Smooth muscle cell (in vitro differentiated cells): ENCODE data around the gene PRKAR1B. TPM values are rescaled to one million over a fixed set of nuclear protein-coding genes. Genes with fewer than 3 reads are reported as not detected.

Experiments used
- DNase-seq: peaks from one replicate; lab custom pipeline; 2025; ENCODE audit not compliant: unreplicated experiment; lab: John Stamatoyannopoulos, UW
- H2AFZ ChIP-seq: fragments of 200-600 bp; sonication (generic); 2 replicates; pipeline ENCODE4 v1.6.0; 2016; ENCODE audit warnings: antibody characterized with exemption, low read depth, mild to moderate bottlenecking
- H3F3A ChIP-seq: fragments of 200-600 bp; sonication (generic); 2 replicates; pipeline ENCODE4 v1.6.0; 2017; ENCODE audit warnings: antibody characterized with exemption, low read depth
- H3K27ac ChIP-seq: fragments of 200-600 bp; sonication (generic); 2 replicates; pipeline ENCODE4 v1.5.1; 2016; ENCODE audit warnings: low read depth, mild to moderate bottlenecking
- H3K27me3 ChIP-seq: fragments of 200-600 bp; sonication (generic); 2 replicates; pipeline ENCODE4 v1.6.1; 2016; ENCODE audit warnings: low read depth, mild to moderate bottlenecking
- H3K36me3 ChIP-seq: fragments of 200-600 bp; sonication (generic); 2 replicates; pipeline ENCODE4 v1.5.1; 2016; ENCODE audit warnings: low read depth
- H3K4me1 ChIP-seq: fragments of 200-600 bp; sonication (generic); 2 replicates; pipeline ENCODE4 v1.5.1; 2016; ENCODE audit warnings: low read depth
- H3K4me2 ChIP-seq: fragments of 200-600 bp; sonication (generic); 2 replicates; pipeline ENCODE4 v1.6.0; 2016; ENCODE audit warnings: mild to moderate bottlenecking
- H3K4me3 ChIP-seq: fragments of 200-600 bp; sonication (generic); 2 replicates; pipeline ENCODE4 v1.5.1; 2016; ENCODE audit warnings: mild to moderate bottlenecking
- H3K79me2 ChIP-seq: fragments of 200-600 bp; sonication (generic); 2 replicates; pipeline ENCODE4 v1.6.0; 2016; ENCODE audit warnings: low read depth, mild to moderate bottlenecking
- H3K9ac ChIP-seq: fragments of 200-600 bp; sonication (generic); 2 replicates; pipeline ENCODE4 v1.6.0; 2016; ENCODE audit warnings: low read depth
- H3K9me3 ChIP-seq: fragments of 200-600 bp; sonication (generic); replicated peaks from 2 replicates; pipeline ENCODE4 v1.5.1; 2016; ENCODE audit warnings: low read depth
- H4K20me1 ChIP-seq: fragments of 200-600 bp; sonication (generic); 2 replicates; pipeline ENCODE4 v1.6.0; 2016; ENCODE audit warnings: low read depth
- CTCF ChIP-seq: fragments of 200-600 bp; sonication (generic); IDR thresholded peaks from 2 replicates; pipeline ENCODE4 v1.5.1; 2017; ENCODE audit warnings: borderline replicate concordance, mild to moderate bottlenecking, antibody characterized with exemption; ENCODE audit not compliant: insufficient read depth, poor library complexity, severe bottlenecking
- WGBS: methylation state at CpG from one replicate; pipeline ENCODE4 v1.1.7; 2016; ENCODE audit warnings: low lambda C conversion rate; 5-methylcytosine and 5-hydroxymethylcytosine counted together
- polyA plus RNA-seq: library from polyadenylated mRNA; unstranded; fragments of >200 nt; fragmentation: Nextera tagmentation; extraction: Ambion mirVana; gene quantifications from 2 replicates; pipeline ENCODE4 v1.2.1, GENCODE V29; 2016
- total RNA-seq: library from RNA; depleted of rRNA; stranded (reverse); fragments of >200 nt; gene quantifications from 2 replicates; pipeline ENCODE4 v1.2.3, GENCODE V29; 2014

The PRKAR1B gene
- total and polyA plus RNA-seq, 2 experiments from 2014 or later, result 5.3 to 10.1 TPM

GRCh38 chr7:534959-535358, 192.1 kb downstream of the PRKAR1B start:
- H3K9me3 ChIP-seq, result no peaks in the 10 kb centered on the region
- H3K4me2 ChIP-seq, result no peak overlapping the region
- DNase-seq, result no peak
- H3K36me3 ChIP-seq, result no peaks in the 10 kb centered on the region
- peaks cover under 1% of the 10 kb centered on the region for H3F3A ChIP-seq
- no peak overlapping the region for H3K9ac ChIP-seq
- TF ChIP-seq CTCF, result no peak
- no peaks in the 10 kb centered on the region for H3K27me3 ChIP-seq
- H3K4me1 ChIP-seq, result peaks cover 17% of the 10 kb centered on the region
- 95% methylated on average over 10 of the region's 10 CpGs for WGBS
- no peak overlapping the region for H3K4me3 ChIP-seq
- H3K27ac ChIP-seq, result no peak overlapping the region
- H2AFZ ChIP-seq, result no peak overlapping the region
- no peaks in the 10 kb centered on the region for H3K79me2 ChIP-seq
- H4K20me1 ChIP-seq, result no peaks in the 10 kb centered on the region

- Histone ChIP-seq H3K4me1 (peaks cover 12% of the 10 kb centered on the region), H3K4me3 (no peak overlapping the region), H3K4me2 (no peak overlapping the region), H3K27ac (no peak overlapping the region), H3K9me3 (no peaks in the 10 kb centered on the region), H3F3A (no peaks in the 10 kb centered on the region), H3K27me3 (no peaks in the 10 kb centered on the region), H2AFZ (no peak overlapping the region), H4K20me1 (no peaks in the 10 kb centered on the region), H3K36me3 (no peaks in the 10 kb centered on the region), H3K9ac (no peak overlapping the region), H3K79me2 (no peaks in the 10 kb centered on the region)
- DNase-seq, result no peak
- WGBS, result 95% methylated on average over 8 of the region's 8 CpGs
- TF ChIP-seq CTCF, result no peak
Observed at GRCh38 chr7:534075-534474, 193.0 kb downstream of the PRKAR1B start.

- H3F3A ChIP-seq, result no peaks in the 10 kb centered on the region
- H3K4me1 ChIP-seq, result peaks cover 4% of the 10 kb centered on the region
- H3K4me2 ChIP-seq, result no peak overlapping the region
- no peak overlapping the region for H2AFZ ChIP-seq
- H3K79me2 ChIP-seq, result no peaks in the 10 kb centered on the region
- H3K9ac ChIP-seq, result no peak overlapping the region
- H3K27ac ChIP-seq, result no peak overlapping the region
- H3K9me3 ChIP-seq, result no peaks in the 10 kb centered on the region
- H3K27me3 ChIP-seq, result no peaks in the 10 kb centered on the region
- no peak overlapping the region for H3K4me3 ChIP-seq
- no peaks in the 10 kb centered on the region for H4K20me1 ChIP-seq
- no peak for DNase-seq
- TF ChIP-seq CTCF, result no peak
- H3K36me3 ChIP-seq, result no peaks in the 10 kb centered on the region
- WGBS, result 86% methylated on average over 17 of the region's 17 CpGs
Observed at GRCh38 chr7:533266-533665, 193.8 kb downstream of the PRKAR1B start.

GRCh38 chr7:532379-533143, 194.5 kb downstream of the PRKAR1B start:
- H3K4me1 ChIP-seq, result no peaks in the 10 kb centered on the region
- H3F3A ChIP-seq, result no peaks in the 10 kb centered on the region
- no peaks in the 10 kb centered on the region for H4K20me1 ChIP-seq
- no peak overlapping the region for H2AFZ ChIP-seq
- no peak overlapping the region for H3K9ac ChIP-seq
- no peaks in the 10 kb centered on the region for H3K79me2 ChIP-seq
- no peaks in the 10 kb centered on the region for H3K36me3 ChIP-seq
- no peak for DNase-seq
- no peak overlapping the region for H3K27ac ChIP-seq
- no peak overlapping the region for H3K4me2 ChIP-seq
- H3K27me3 ChIP-seq, result no peaks in the 10 kb centered on the region
- no peak for TF ChIP-seq CTCF
- 89% methylated on average over 15 of the region's 15 CpGs for WGBS
- no peaks in the 10 kb centered on the region for H3K9me3 ChIP-seq
- H3K4me3 ChIP-seq, result no peak overlapping the region
